KMS-11 (cell line): ENCODE data around the gene ASB2.

Source experiments
- H2AFZ ChIP-seq: fragments of 200-600 bp; sonication (generic); 2 replicates; pipeline ENCODE4 v1.6.1; 2016; ENCODE audit warnings: antibody characterized with exemption, mixed run types, low read depth
- H3K27ac ChIP-seq: fragments of 200-600 bp; sonication (generic); 2 replicates; pipeline ENCODE4 v1.6.1; 2016; ENCODE audit warnings: mild to moderate bottlenecking, mixed run types
- H3K27me3 ChIP-seq: fragments of 200-600 bp; sonication (generic); 2 replicates; pipeline ENCODE4 v1.6.1; 2017; ENCODE audit warnings: mild to moderate bottlenecking, low read depth, mixed run types, moderate library complexity; ENCODE audit not compliant: insufficient read depth
- H3K36me3 ChIP-seq: fragments of 200-600 bp; sonication (generic); 2 replicates; pipeline ENCODE4 v1.6.1; 2017; ENCODE audit warnings: mild to moderate bottlenecking, mixed run types; ENCODE audit not compliant: insufficient read depth
- H3K4me1 ChIP-seq: fragments of 200-600 bp; sonication (generic); 2 replicates; pipeline ENCODE4 v1.6.1; 2016; ENCODE audit warnings: mild to moderate bottlenecking, low read depth, mixed run types; ENCODE audit not compliant: poor library complexity, severe bottlenecking
- H3K4me2 ChIP-seq: fragments of 200-600 bp; sonication (generic); 2 replicates; pipeline ENCODE4 v1.7.0; 2016; ENCODE audit warnings: mild to moderate bottlenecking, mixed run types
- H3K4me3 ChIP-seq: fragments of 200-600 bp; sonication (generic); IDR thresholded peaks from 2 replicates; pipeline ENCODE4 v1.6.1; 2017; ENCODE audit warnings: low read depth, low read length, mixed read lengths; ENCODE audit not compliant: insufficient read depth
- H3K79me2 ChIP-seq: fragments of 200-600 bp; sonication (generic); 2 replicates; pipeline ENCODE4 v1.6.1; 2016; ENCODE audit warnings: low read depth, mixed run types; ENCODE audit not compliant: insufficient read depth
- H3K9ac ChIP-seq: fragments of 200-600 bp; sonication (generic); 2 replicates; pipeline ENCODE4 v1.6.1; 2016; ENCODE audit warnings: mild to moderate bottlenecking, mixed run types
- H4K20me1 ChIP-seq: fragments of 200-600 bp; sonication (generic); 2 replicates; pipeline ENCODE4 v1.6.1; 2016; ENCODE audit warnings: mild to moderate bottlenecking, mixed run types; ENCODE audit not compliant: insufficient read depth
- CTCF ChIP-seq: fragments of 200-600 bp; sonication (generic); conservative IDR thresholded peaks from 2 replicates; pipeline ENCODE4 v1.6.1; 2017; ENCODE audit warnings: low read depth, mild to moderate bottlenecking, antibody characterized with exemption, low read length, moderate library complexity, mixed read lengths

Gene ASB2

GRCh38 chr14:93940437-93940836 is 35.9 kb downstream of the ASB2 start:
- Histone ChIP-seq H3K36me3 (no peaks in the 10 kb centered on the region), H3K79me2 (no peaks in the 10 kb centered on the region), H3K27me3 (no peaks in the 10 kb centered on the region), H3K27ac (no peak overlapping the region), H4K20me1 (no peaks in the 10 kb centered on the region), H3K9ac (no peak overlapping the region), H3K4me1 (peaks cover 7% of the 10 kb centered on the region), H3K4me3 (no peak overlapping the region), H3K4me2 (no peak overlapping the region), H2AFZ (no peak overlapping the region)
- no peak for TF ChIP-seq CTCF

GRCh38 chr14:93939304-93940229 is 36.8 kb downstream of the ASB2 start:
- Histone ChIP-seq H3K79me2 (no peaks in the 10 kb centered on the region), H3K36me3 (no peaks in the 10 kb centered on the region), H3K4me2 (no peak overlapping the region), H3K9ac (no peak overlapping the region), H4K20me1 (no peaks in the 10 kb centered on the region), H3K27me3 (no peaks in the 10 kb centered on the region), H3K27ac (no peak overlapping the region), H3K4me3 (no peak overlapping the region), H2AFZ (no peak overlapping the region), H3K4me1 (peaks cover 7% of the 10 kb centered on the region)
- peak; percentile 30; the same call in 1 of the 2 replicates for TF ChIP-seq CTCF

GRCh38 chr14:93938751-93939303 is 37.5 kb downstream of the ASB2 start:
- H3K9ac ChIP-seq: no peak overlapping the region
- TF ChIP-seq CTCF: no peak
- no peaks in the 10 kb centered on the region for H3K36me3 ChIP-seq
- H3K4me3 ChIP-seq: no peak overlapping the region
- peaks cover 7% of the 10 kb centered on the region for H3K4me1 ChIP-seq
- no peak overlapping the region for H2AFZ ChIP-seq
- no peaks in the 10 kb centered on the region for H3K27me3 ChIP-seq
- no peaks in the 10 kb centered on the region for H4K20me1 ChIP-seq
- H3K79me2 ChIP-seq: no peaks in the 10 kb centered on the region
- H3K27ac ChIP-seq: no peak overlapping the region
- H3K4me2 ChIP-seq: no peak overlapping the region

- peaks cover 7% of the 10 kb centered on the region for H3K4me1 ChIP-seq
- no peak overlapping the region for H3K9ac ChIP-seq
- no peak overlapping the region for H3K4me2 ChIP-seq
- H3K27me3 ChIP-seq: no peaks in the 10 kb centered on the region
- H3K27ac ChIP-seq: no peak overlapping the region
- H3K4me3 ChIP-seq: no peak overlapping the region
- no peaks in the 10 kb centered on the region for H4K20me1 ChIP-seq
- H2AFZ ChIP-seq: no peak overlapping the region
- H3K36me3 ChIP-seq: no peaks in the 10 kb centered on the region
- no peaks in the 10 kb centered on the region for H3K79me2 ChIP-seq
- no peak for TF ChIP-seq CTCF
Observed at GRCh38 chr14:93937519-93937918, 38.9 kb downstream of the ASB2 start.
